Measurements from ENCODE around the gene OLFML2A. TPM values are rescaled to one million over a fixed set of nuclear protein-coding genes. Genes with fewer than 3 reads are reported as not detected.

OLFML2A gene
- total RNA-seq, 1 donor from 2014 or later: 148 TPM

- H3K27ac ChIP-seq (ENCODE audit: low read depth, low read length): no peak overlapping the region
- no peak for TF ChIP-seq EZH2 (IDR thresholded peaks at IDR 0.05; ENCODE audit: insufficient read depth, low read length)
- TF ChIP-seq CTCF (IDR thresholded peaks at IDR 0.05; ENCODE audit: insufficient read depth, low read depth, low read length): no peak
These were observed 44.0 kb downstream of the OLFML2A start for GRCh38 chr9:124820698-124821623.

GRCh38 chr9:124828489-124829333 is 51.8 kb downstream of the OLFML2A start:
- H3K4me3 ChIP-seq (ENCODE audit: insufficient read depth, low read depth, low read length): no peak overlapping the region
- no peak overlapping the region for H3K4me2 ChIP-seq (ENCODE audit: low read length)
- no peaks in the 10 kb centered on the region for H3K27me3 Mint-ChIP-seq (ENCODE audit: low read depth, unreplicated experiment)
- no peaks in the 10 kb centered on the region for H4K20me1 ChIP-seq (ENCODE audit: insufficient read depth, low read length)
- no peak overlapping the region for H3K9ac ChIP-seq (ENCODE audit: low read length)
- peaks cover 14% of the 10 kb centered on the region for H3K4me1 ChIP-seq (ENCODE audit: insufficient read depth, low read length)
- peaks cover 6% of the 10 kb centered on the region for H3K4me1 Mint-ChIP-seq (ENCODE audit: low read depth, unreplicated experiment)
- H3K9me3 Mint-ChIP-seq (ENCODE audit: unreplicated experiment): no peaks in the 10 kb centered on the region
- H3K27me3 ChIP-seq (ENCODE audit: insufficient read depth, low read length): no peaks in the 10 kb centered on the region
- H3K36me3 Mint-ChIP-seq (ENCODE audit: low read depth, unreplicated experiment): no peaks in the 10 kb centered on the region
- H3K4me3 Mint-ChIP-seq (ENCODE audit: unreplicated experiment): no peak overlapping the region
- no peak overlapping the region for H2AFZ ChIP-seq (ENCODE audit: low read depth, low read length)
- no peaks in the 10 kb centered on the region for H3K36me3 ChIP-seq (ENCODE audit: insufficient read depth, low read length)
- no peak for DNase-seq (ENCODE audit: low read depth)
- H3K27ac Mint-ChIP-seq (ENCODE audit: unreplicated experiment): no peak overlapping the region
- FAIRE-seq: no peak
- H3K9me3 ChIP-seq (ENCODE audit: insufficient read depth, low read depth, low read length): no peaks in the 10 kb centered on the region
- no peak overlapping the region for H3K27ac ChIP-seq (ENCODE audit: low read depth, low read length)
- no peaks in the 10 kb centered on the region for H3K79me2 ChIP-seq (ENCODE audit: insufficient read depth, low read length)
- no peak for TF ChIP-seq CTCF (IDR thresholded peaks at IDR 0.05; ENCODE audit: insufficient read depth, low read depth, low read length)
- TF ChIP-seq EZH2 (IDR thresholded peaks at IDR 0.05; ENCODE audit: insufficient read depth, low read length): no peak

More at GRCh38 chr9:124820698-124821623, 44.0 kb downstream of the OLFML2A start:
- H3K36me3 Mint-ChIP-seq (ENCODE audit: low read depth, unreplicated experiment): peaks cover 2% of the 10 kb centered on the region
- H3K27me3 ChIP-seq (ENCODE audit: insufficient read depth, low read length): no peaks in the 10 kb centered on the region
- no peak overlapping the region for H3K4me2 ChIP-seq (ENCODE audit: low read length)
- no peaks in the 10 kb centered on the region for H3K9me3 ChIP-seq (ENCODE audit: insufficient read depth, low read depth, low read length)
- H2AFZ ChIP-seq (ENCODE audit: low read depth, low read length): no peak overlapping the region
- H3K4me3 ChIP-seq (ENCODE audit: insufficient read depth, low read depth, low read length): no peak overlapping the region
- H3K79me2 ChIP-seq (ENCODE audit: insufficient read depth, low read length): no peaks in the 10 kb centered on the region
- no peak overlapping the region for H3K4me3 Mint-ChIP-seq (ENCODE audit: unreplicated experiment)
- no peaks in the 10 kb centered on the region for H3K9me3 Mint-ChIP-seq (ENCODE audit: unreplicated experiment)
- no peaks in the 10 kb centered on the region for H4K20me1 ChIP-seq (ENCODE audit: insufficient read depth, low read length)
- H3K27ac Mint-ChIP-seq (ENCODE audit: unreplicated experiment): no peak overlapping the region
- peaks cover 11% of the 10 kb centered on the region for H3K4me1 ChIP-seq (ENCODE audit: insufficient read depth, low read length)
- peaks cover 15% of the 10 kb centered on the region for H3K4me1 Mint-ChIP-seq (ENCODE audit: low read depth, unreplicated experiment)
- no peaks in the 10 kb centered on the region for H3K36me3 ChIP-seq (ENCODE audit: insufficient read depth, low read length)
- no peaks in the 10 kb centered on the region for H3K27me3 Mint-ChIP-seq (ENCODE audit: low read depth, unreplicated experiment)
- FAIRE-seq (no peak), DNase-seq (ENCODE audit: low read depth) (no peak)
- no peak overlapping the region for H3K9ac ChIP-seq (ENCODE audit: low read length)
